Psoas muscle (tissue), 8 donors: Measurements from ENCODE around the gene LETMD1. TPM values are rescaled to one million over a fixed set of nuclear protein-coding genes. Genes with fewer than 3 reads are reported as not detected.
A peak's percentile ranks its signal among the peaks of the same experiment; 100 is the strongest.

Experiments
- ATAC-seq, 4 donors: fragments of 200-7000 bp; cut with Tn5 transposase; one replicate each; pipeline ENCODE4 v1.9.1; 2020; ENCODE audit warnings: moderate library complexity in 3 of 4, mild to moderate bottlenecking in 2 of 4
- DNase-seq, 2 donors: peaks; one replicate each; pipeline ENCODE4 v3.0.0-alpha.2; 2020
- H3K27ac ChIP-seq: fragments of 200-600 bp; one replicate; pipeline ENCODE4 v1.8.0; 2022
- H3K27me3 ChIP-seq, 3 donors: fragments of 200-600 bp in 1 of 3; one replicate each; pipeline versions ENCODE4 v1.6.1 to v1.8.0; 2013 to 2022; ENCODE audit warnings: low read length in 2 of 3, mild to moderate bottlenecking in 2 of 3, moderate library complexity in 1 of 3; ENCODE audit not compliant: insufficient read depth in 3 of 3
- H3K36me3 ChIP-seq, 2 donors: fragments of 200-600 bp in 1 of 2; one replicate each; pipeline versions ENCODE4 v1.6.1 to v1.8.0; 2013 to 2022; ENCODE audit warnings: low read depth in 1 of 2, mild to moderate bottlenecking in 1 of 2, moderate library complexity in 1 of 2; ENCODE audit not compliant: insufficient read depth in 1 of 2
- H3K4me1 ChIP-seq: fragments of 200-600 bp; one replicate; pipeline ENCODE4 v1.8.0; 2022
- H3K4me3 ChIP-seq: fragments of 200-600 bp; one replicate; pipeline ENCODE4 v1.8.0; 2022; ENCODE audit warnings: mild to moderate bottlenecking
- H3K9me3 ChIP-seq: fragments of 200-600 bp; one replicate; pipeline ENCODE4 v1.8.0; 2022
- CTCF ChIP-seq: fragments of 200-600 bp; IDR thresholded peaks from one replicate; pipeline ENCODE4 v1.8.0; 2022; ENCODE audit warnings: antibody characterized with exemption
- WGBS, 3 donors: extraction: QIAGEN DNeasy Blood & Tissue Kit; methylation state at CpG; one replicate each; pipeline versions ENCODE4 v1.1.6 to v1.1.7; 2013; 5-methylcytosine and 5-hydroxymethylcytosine counted together
- intact Hi-C, 2 donors: fragments of 100-400 bp; cut with DNase I; formaldehyde crosslinking; loops; one replicate each; pipeline versions ENCODE4 v1.11.0 to v1.14.2; 2022
- polyA plus RNA-seq, 3 donors: library from polyadenylated mRNA; stranded (reverse); fragments of 200-250 nt; gene quantifications; one replicate each; pipeline ENCODE4 v1.2.3, GENCODE V29; 2013
- total RNA-seq, 4 donors: library from RNA; stranded (reverse); fragmentation: NEBNext Ultra II Directional in 2 of 4; extraction: Animal tissue kit (Norgen Biotek cat#: 25700) in 2 of 4; gene quantifications; one replicate each; pipeline versions ENCODE4 v1.2.1 to v1.2.4, GENCODE V29; 2021 to 2023
- donor health status: healthy with polysubstance abuse.
- donor health status: DM: no; HTN: no; CAD: no; lungs with moderate emphysema.
- donor health status: Bipolar disorder and iron deficiency.
- donor health status: healthy.
- donor health status: DM: yes; HTN: yes; CAD: no.
- donor health status: DM: no; HTN: no; CAD: no.
- donor health status: DM: no; HTN: no; CAD: no.
- donor health status: DM: yes; HTN: yes; CAD: no.

Gene LETMD1
- total and polyA plus RNA-seq, 7 donors = 17.4 to 41.5 (median 27.7) TPM

- Histone ChIP-seq H3K36me3 (peaks cover 9 to 84% of the 10 kb centered on the region in 2 donors), H3K27ac (no peak overlapping the region), H3K27me3 (no peaks in the 10 kb centered on the region), H3K4me3 (no peak overlapping the region), H3K9me3 (no peaks in the 10 kb centered on the region), H3K4me1 (no peaks in the 10 kb centered on the region)
- ATAC-seq (no peak), DNase-seq (no peak)
- 54 to 79% (median 58%) methylated on average over 6 of the region's 6 CpGs for WGBS, 3 donors
- intact Hi-C loops = no loop called here
- TF ChIP-seq CTCF = no peak
Observed at GRCh38 chr12:51004504-51004903, 43.6 kb upstream of the LETMD1 start.

- Histone ChIP-seq H3K27me3 (no peaks in the 10 kb centered on the region), H3K4me1 (no peaks in the 10 kb centered on the region), H3K27ac (no peak overlapping the region), H3K4me3 (no peak overlapping the region), H3K36me3 (peaks cover 9 to 78% of the 10 kb centered on the region in 2 donors), H3K9me3 (no peaks in the 10 kb centered on the region)
- WGBS, 3 donors = 94 to 100% (median 98%) methylated on average over 3 of the region's 3 CpGs
- TF ChIP-seq CTCF = no peak
- intact Hi-C loops = no loop called here
- ATAC-seq (no peak), DNase-seq (no peak)
Observed at GRCh38 chr12:51005030-51005429, 43.1 kb upstream of the LETMD1 start.

GRCh38 chr12:51005671-51006070, 42.5 kb upstream of the LETMD1 start:
- intact Hi-C loops = no loop called here
- no peak for ATAC-seq
- H3K4me3 ChIP-seq = no peak overlapping the region
- no peaks in the 10 kb centered on the region for H3K9me3 ChIP-seq
- peaks cover 9 to 72% of the 10 kb centered on the region in 2 donors for H3K36me3 ChIP-seq
- WGBS, 3 donors = 79 to 86% (median 85%) methylated on average over 3 of the region's 3 CpGs
- no peak for TF ChIP-seq CTCF
- H3K4me1 ChIP-seq = no peaks in the 10 kb centered on the region
- no peaks in the 10 kb centered on the region for H3K27me3 ChIP-seq
- no peak for DNase-seq
- H3K27ac ChIP-seq = no peak overlapping the region

- Histone ChIP-seq H3K36me3 (peaks cover 9 to 49% of the 10 kb centered on the region in 2 donors), H3K27ac (peak overlapping the region; percentile 61), H3K4me1 (peaks cover 16% of the 10 kb centered on the region), H3K9me3 (no peaks in the 10 kb centered on the region), H3K27me3 (no peaks in the 10 kb centered on the region), H3K4me3 (peak overlapping the region; percentile 53)
- 47 to 88% (median 70%) methylated on average over 1 of the region's 1 CpG for WGBS, 3 donors
- DNase-seq (no peak), ATAC-seq (peak in 2 of 4 donors; percentile 38 to 55)
- TF ChIP-seq CTCF = no peak
- intact Hi-C loops = no loop called here
Observed at GRCh38 chr12:51008329-51009055, 39.6 kb upstream of the LETMD1 start.

- Histone ChIP-seq H3K4me1 (peaks cover 22% of the 10 kb centered on the region), H3K4me3 (peak overlapping the region; percentile 53)
- WGBS, 3 donors = 39 to 69% (median 56%) methylated on average over 8 of the region's 8 CpGs
Observed at GRCh38 chr12:51009056-51009440, 39.1 kb upstream of the LETMD1 start.

More at GRCh38 chr12:51009056-51009440, 39.1 kb upstream of the LETMD1 start:
- Histone ChIP-seq H3K27me3 (no peaks in the 10 kb centered on the region), H3K9me3 (no peaks in the 10 kb centered on the region), H3K36me3 (peaks cover 9 to 43% of the 10 kb centered on the region in 2 donors), H3K27ac (peak overlapping the region; percentile 61)
- no peak for TF ChIP-seq CTCF
- DNase-seq (peak; percentile 66 to 85), ATAC-seq (peak; percentile 80 to 91 (median 84))
- intact Hi-C loops = no loop called here
